Activated T-cell treated with anti-CD3 and anti-CD28 coated beads, Interleukin-2, amount 50 U/mL, for 4 hours (primary cell): Measurements from ENCODE around the gene MSANTD3. TPM values are rescaled to one million over a fixed set of nuclear protein-coding genes. Genes with fewer than 3 reads are reported as not detected.

Experiments used
- ATAC-seq, 2 donors: fragments of 200-7000 bp; cut with Tn5 transposase; one replicate each; pipeline ENCODE4 v1.10.0; 2021
- DNase-seq: peaks from one replicate; pipeline ENCODE4 v3.0.0-alpha.2; 2020
- H3K27me3 Mint-ChIP-seq: one replicate; pipeline ENCODE4 v1.8.0; 2021; ENCODE audit warnings: low read depth, mixed read lengths
- H3K36me3 Mint-ChIP-seq: one replicate; pipeline ENCODE4 v1.8.0; 2022; ENCODE audit warnings: mixed read lengths; ENCODE audit not compliant: insufficient read depth
- H3K4me1 Mint-ChIP-seq: one replicate; pipeline ENCODE4 v1.8.0; 2021; ENCODE audit warnings: low read depth, mixed read lengths
- H3K4me3 Mint-ChIP-seq: one replicate; pipeline ENCODE4 v1.8.0; 2021; ENCODE audit warnings: mild to moderate bottlenecking, moderate library complexity, mixed read lengths
- H3K9me3 Mint-ChIP-seq: one replicate; pipeline ENCODE4 v1.8.0; 2021; ENCODE audit warnings: mixed read lengths
- total RNA-seq, 3 donors: library from RNA; stranded (reverse); gene quantifications; one replicate each; pipeline ENCODE4 v1.2.1, GENCODE V29; 2021

MSANTD3 gene
- total RNA-seq, 3 donors from 2014 or later, result 12.2 to 13.8 (median 12.6) TPM

DNA sequence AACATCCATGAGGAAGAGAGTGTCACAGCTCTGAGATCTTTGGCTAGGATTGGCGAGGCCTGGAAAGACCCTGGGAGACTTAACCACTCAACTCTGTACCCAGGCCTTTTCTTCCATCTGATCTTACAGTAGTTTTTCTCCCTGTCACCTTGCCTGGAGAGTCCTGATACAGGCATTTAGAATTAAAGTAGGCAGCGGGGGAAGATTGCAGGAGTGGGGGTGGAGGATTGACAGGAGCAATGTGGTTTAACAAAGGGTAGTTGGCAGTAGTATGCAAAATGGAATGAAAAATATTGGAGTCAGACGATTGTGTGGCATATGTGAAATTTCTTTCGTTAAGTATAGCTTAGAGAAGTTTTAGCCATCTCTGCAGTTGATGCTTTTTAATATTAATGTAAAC lies 62.9 kb downstream of the MSANTD3 start:
- Mint-ChIP-seq H3K4me1 (no peaks in the 10 kb centered on the region), H3K4me3 (no peak overlapping the region), H3K36me3 (no peaks in the 10 kb centered on the region), H3K27me3 (no peaks in the 10 kb centered on the region), H3K9me3 (no peaks in the 10 kb centered on the region)
- DNase-seq (no peak), ATAC-seq (no peak)

- Mint-ChIP-seq H3K4me3 (no peak overlapping the region), H3K27me3 (peaks cover 2% of the 10 kb centered on the region), H3K9me3 (no peaks in the 10 kb centered on the region), H3K36me3 (no peaks in the 10 kb centered on the region), H3K4me1 (no peaks in the 10 kb centered on the region)
- DNase-seq, result no peak
- no peak for ATAC-seq
These were observed 66.0 kb downstream of the MSANTD3 start for GRCh38 chr9:100492952-100493351.

DNA sequence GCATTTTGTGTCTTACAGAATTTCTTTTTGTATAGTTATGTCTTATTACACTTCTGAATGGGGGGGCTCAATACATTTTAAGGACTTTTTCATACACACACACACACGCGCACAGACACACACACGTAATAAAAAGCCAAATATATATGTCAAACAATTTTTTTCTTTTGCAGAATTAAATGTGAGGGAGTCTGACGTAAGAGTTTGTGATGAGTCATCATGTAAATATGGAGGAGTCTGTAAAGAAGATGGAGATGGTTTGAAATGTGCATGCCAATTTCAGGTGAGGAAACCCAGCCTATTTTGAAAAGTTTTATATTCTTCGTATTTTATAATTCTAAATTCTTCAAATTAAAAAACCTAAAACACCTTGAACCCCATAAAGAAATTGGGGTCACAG lies 71.6 kb downstream of the MSANTD3 start:
- Mint-ChIP-seq H3K4me1 (no peaks in the 10 kb centered on the region), H3K9me3 (no peaks in the 10 kb centered on the region), H3K4me3 (no peak overlapping the region), H3K27me3 (peaks cover 2% of the 10 kb centered on the region), H3K36me3 (no peaks in the 10 kb centered on the region)
- DNase-seq (no peak), ATAC-seq (no peak)

DNA sequence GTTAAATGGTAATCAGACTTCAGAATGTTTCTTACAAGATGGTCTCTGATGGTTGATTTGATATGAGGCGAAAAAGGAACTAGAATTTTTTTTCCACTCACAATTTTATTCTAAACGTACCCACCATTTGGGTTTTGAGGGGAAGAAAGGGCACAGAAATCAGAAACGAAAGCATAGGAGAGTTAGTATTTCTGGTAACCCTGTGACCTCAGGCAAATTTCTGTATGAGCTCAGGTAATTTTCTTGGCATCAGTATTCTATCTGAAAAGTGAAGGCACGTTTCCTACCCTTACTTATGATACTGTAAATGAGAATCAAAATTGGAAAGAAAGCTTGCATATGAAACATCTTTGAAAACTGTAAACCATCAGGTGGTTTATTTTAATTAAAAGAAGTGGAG lies 72.5 kb downstream of the MSANTD3 start:
- no peaks in the 10 kb centered on the region for H3K36me3 Mint-ChIP-seq
- peaks cover 2% of the 10 kb centered on the region for H3K27me3 Mint-ChIP-seq
- no peak overlapping the region for H3K4me3 Mint-ChIP-seq
- ATAC-seq (no peak), DNase-seq (no peak)
- no peaks in the 10 kb centered on the region for H3K4me1 Mint-ChIP-seq
- H3K9me3 Mint-ChIP-seq, result no peaks in the 10 kb centered on the region

DNA sequence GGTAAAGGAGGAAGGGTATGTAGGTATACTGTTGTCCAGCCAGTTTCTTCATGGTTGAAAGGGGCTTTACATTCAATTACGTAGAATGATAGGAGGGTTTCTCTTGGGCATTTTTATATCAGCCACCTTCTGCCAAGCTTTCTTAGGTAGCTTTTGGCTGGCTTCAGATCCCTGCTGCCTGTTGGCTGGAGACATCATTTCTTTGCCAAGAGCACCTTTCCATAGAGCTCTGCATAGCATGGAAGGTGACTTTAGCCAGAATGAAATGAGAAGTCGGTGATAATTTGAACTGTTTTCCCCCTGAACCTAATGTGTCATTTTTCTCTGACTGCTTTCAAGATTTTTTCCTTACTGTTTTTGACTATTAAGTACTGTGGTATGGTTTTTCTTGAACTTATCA lies 72.9 kb downstream of the MSANTD3 start:
- H3K4me1 Mint-ChIP-seq, result no peaks in the 10 kb centered on the region
- no peaks in the 10 kb centered on the region for H3K36me3 Mint-ChIP-seq
- DNase-seq (no peak), ATAC-seq (no peak)
- H3K4me3 Mint-ChIP-seq, result no peak overlapping the region
- H3K9me3 Mint-ChIP-seq, result no peaks in the 10 kb centered on the region
- H3K27me3 Mint-ChIP-seq, result peaks cover 2% of the 10 kb centered on the region

Other genes with a start within 250 kb of the MSANTD3 start
- 10 to 100 TPM; 26.8 to 30.2 (median 29.1) TPM for gene TEX10, start 74.2 kb upstream of the MSANTD3 start, total RNA-seq
- under 1 TPM in 2 of 3 donors, not detected in 1; 0.18 to 0.24 TPM for gene TMEFF1, start 46.0 kb downstream of the MSANTD3 start, total RNA-seq
- gene CAVIN4, start 150.9 kb downstream of the MSANTD3 start, total RNA-seq, result under 1 TPM in 2 of 3 donors, not detected in 1; 0.08 to 0.24 TPM